ENCODE data around the gene G3BP1.

Gene G3BP1

GRCh38 chr5:151798674-151799073 lies 26.9 kb downstream of the G3BP1 start:
- H3K27ac ChIP-seq (ENCODE audit: low read depth, low read length, poor library complexity, severe bottlenecking), result no peak overlapping the region
- no peaks in the 10 kb centered on the region for H3K27me3 ChIP-seq (ENCODE audit: insufficient read depth, low read length)
- no peaks in the 10 kb centered on the region; the same call in 1 of the 2 replicates for H3F3A ChIP-seq (ENCODE audit: insufficient read depth, low read length)
- TF ChIP-seq CTCF (IDR thresholded peaks at IDR 0.05; ENCODE audit: low read length), result no peak
- TF ChIP-seq EZH2 (IDR thresholded peaks at IDR 0.05; ENCODE audit: borderline replicate concordance, low read length), result no peak
- H3K4me3 ChIP-seq (ENCODE audit: low read depth, low read length, poor library complexity, severe bottlenecking), result no peak overlapping the region
- no peak overlapping the region for H3K4me2 ChIP-seq (ENCODE audit: low read length)
- no peaks in the 10 kb centered on the region; the same call in 1 of the 2 replicates for H4K20me1 ChIP-seq (ENCODE audit: insufficient read depth, low read length)
- H3K4me1 ChIP-seq (ENCODE audit: insufficient read depth, low read length, severe bottlenecking), result no peaks in the 10 kb centered on the region
- no peak overlapping the region for H3K9ac ChIP-seq (ENCODE audit: low read length)
- H3K79me2 ChIP-seq (ENCODE audit: insufficient read depth, low read length), result peaks cover 16% of the 10 kb centered on the region
- no peak overlapping the region for H2AFZ ChIP-seq (ENCODE audit: low read length)
- H3K36me3 ChIP-seq (ENCODE audit: insufficient read depth, low read length), result peaks cover 97% of the 10 kb centered on the region
- H3K9me3 ChIP-seq (ENCODE audit: low read length), result no peaks in the 10 kb centered on the region
- H3K9me2 ChIP-seq (ENCODE audit: low read depth, low read length), result no peaks in the 10 kb centered on the region

GRCh38 chr5:151799407-151799806 lies 27.7 kb downstream of the G3BP1 start:
- Histone ChIP-seq H3K79me2 (ENCODE audit: insufficient read depth, low read length) (peaks cover 16% of the 10 kb centered on the region), H3K27ac (ENCODE audit: low read depth, low read length, poor library complexity, severe bottlenecking) (no peak overlapping the region), H3K9me3 (ENCODE audit: low read length) (no peaks in the 10 kb centered on the region), H3K27me3 (ENCODE audit: insufficient read depth, low read length) (no peaks in the 10 kb centered on the region), H3K9ac (ENCODE audit: low read length) (no peak overlapping the region), H3K4me1 (ENCODE audit: insufficient read depth, low read length, severe bottlenecking) (no peaks in the 10 kb centered on the region), H3K4me3 (ENCODE audit: low read depth, low read length, poor library complexity, severe bottlenecking) (no peak overlapping the region), H3K36me3 (ENCODE audit: insufficient read depth, low read length) (peaks cover 97% of the 10 kb centered on the region), H3K9me2 (ENCODE audit: low read depth, low read length) (no peaks in the 10 kb centered on the region), H4K20me1 (ENCODE audit: insufficient read depth, low read length) (no peaks in the 10 kb centered on the region; the same call in 1 of the 2 replicates), H2AFZ (ENCODE audit: low read length) (no peak overlapping the region), H3K4me2 (ENCODE audit: low read length) (no peak overlapping the region), H3F3A (ENCODE audit: insufficient read depth, low read length) (no peaks in the 10 kb centered on the region; the same call in 1 of the 2 replicates)
- TF ChIP-seq EZH2 (IDR thresholded peaks at IDR 0.05; ENCODE audit: borderline replicate concordance, low read length), result no peak
- TF ChIP-seq CTCF (IDR thresholded peaks at IDR 0.05; ENCODE audit: low read length), result no peak

GRCh38 chr5:151800532-151800931 lies 28.8 kb downstream of the G3BP1 start:
- H3K79me2 ChIP-seq (ENCODE audit: insufficient read depth, low read length), result peaks cover 15% of the 10 kb centered on the region
- H3K4me2 ChIP-seq (ENCODE audit: low read length), result no peak overlapping the region
- no peaks in the 10 kb centered on the region; the same call in 1 of the 2 replicates for H3F3A ChIP-seq (ENCODE audit: insufficient read depth, low read length)
- H3K4me3 ChIP-seq (ENCODE audit: low read depth, low read length, poor library complexity, severe bottlenecking), result no peak overlapping the region
- H3K4me1 ChIP-seq (ENCODE audit: insufficient read depth, low read length, severe bottlenecking), result no peaks in the 10 kb centered on the region
- H3K9ac ChIP-seq (ENCODE audit: low read length), result no peak overlapping the region
- no peak for TF ChIP-seq EZH2 (IDR thresholded peaks at IDR 0.05; ENCODE audit: borderline replicate concordance, low read length)
- no peak for TF ChIP-seq CTCF (IDR thresholded peaks at IDR 0.05; ENCODE audit: low read length)
- peaks cover 97% of the 10 kb centered on the region for H3K36me3 ChIP-seq (ENCODE audit: insufficient read depth, low read length)
- H3K9me2 ChIP-seq (ENCODE audit: low read depth, low read length), result no peaks in the 10 kb centered on the region
- H3K27me3 ChIP-seq (ENCODE audit: insufficient read depth, low read length), result no peaks in the 10 kb centered on the region
- H3K9me3 ChIP-seq (ENCODE audit: low read length), result no peaks in the 10 kb centered on the region
- no peak overlapping the region for H2AFZ ChIP-seq (ENCODE audit: low read length)
- H4K20me1 ChIP-seq (ENCODE audit: insufficient read depth, low read length), result no peaks in the 10 kb centered on the region; the same call in 1 of the 2 replicates
- no peak overlapping the region for H3K27ac ChIP-seq (ENCODE audit: low read depth, low read length, poor library complexity, severe bottlenecking)

Data from OCI-LY1 (cell line).